SK-N-SH (cell line): ENCODE measurements around the gene IL12RB1.
"Not testable (repeated sequence)": the region's sequence is repeated elsewhere in the genome, so short reads cannot be mapped to it uniquely, and the experiment has no call there.

Source experiments
- CHD2 ChIP-seq: fragments of 150-350 bp; IDR thresholded peaks from 2 replicates; pipeline ENCODE4 v1.6.1; 2018; ENCODE audit warnings: low read length; ENCODE audit not compliant: partially characterized antibody
- ELF1 ChIP-seq: IDR thresholded peaks from 2 replicates; pipeline ENCODE4 v1.4.0; 2012
- EZH2phosphoT487 ChIP-seq: fragments of 200-600 bp; sonication (generic); IDR thresholded peaks from 2 replicates; pipeline ENCODE4 v1.6.1; 2017; ENCODE audit warnings: low read depth, mixed run types, mild to moderate bottlenecking, antibody characterized with exemption, moderate library complexity, borderline replicate concordance
- JUND ChIP-seq: IDR thresholded peaks from 2 replicates; pipeline ENCODE4 v1.4.0; 2012
- RCOR1 ChIP-seq: fragments of 150-350 bp; IDR thresholded peaks from 2 replicates; pipeline ENCODE4 v1.6.1; 2017; ENCODE audit warnings: antibody characterized with exemption, low read length
- RFX5 ChIP-seq: IDR thresholded peaks from 2 replicates; pipeline ENCODE4 v1.6.1; 2012; ENCODE audit warnings: mild to moderate bottlenecking, improper control_type of control experiment, low read length
- SMC3 ChIP-seq: IDR thresholded peaks from 2 replicates; pipeline ENCODE4 v1.6.1; 2012; ENCODE audit warnings: low read depth, low read length, improper control_type of control experiment
- USF2 ChIP-seq: fragments of 150-350 bp; IDR thresholded peaks from 2 replicates; pipeline ENCODE4 v1.6.1; 2017; ENCODE audit warnings: antibody characterized with exemption, low read length, low read depth, borderline replicate concordance
- TF ChIP-seq, protein P1 (sequence below): fragments of 200-600 bp; sonication (generic); IDR thresholded peaks from 2 replicates; pipeline ENCODE4 v1.6.1; 2017; ENCODE audit warnings: antibody characterized with exemption, mild to moderate bottlenecking, moderate library complexity

DNA sequence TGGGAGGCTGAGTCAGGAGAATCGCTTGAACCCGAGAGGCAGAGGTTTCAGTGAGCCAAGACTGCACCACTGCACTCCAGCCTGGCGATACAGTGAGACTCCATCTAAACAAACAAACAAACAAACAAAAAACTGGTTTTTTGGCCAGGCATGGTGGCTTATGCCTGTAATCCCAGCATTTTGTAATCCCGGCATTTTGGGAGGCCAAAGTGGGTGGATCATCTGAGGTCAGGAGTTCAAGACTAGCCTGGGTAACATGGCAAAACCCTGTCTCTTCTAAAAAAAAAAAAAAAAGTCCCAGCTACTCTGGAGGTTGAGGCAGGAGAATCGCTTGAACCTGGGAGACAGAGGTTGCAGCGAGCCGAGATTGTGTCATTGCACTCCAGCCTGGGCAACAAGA lies 18.5 kb upstream of the IL12RB1 start:
- TF ChIP-seq ELF1, JUND, RCOR1, RFX5, SMC3, EZH2phosphoT487, CHD2, USF2: not testable (repeated sequence)
- TF ChIP-seq, protein P1, sequence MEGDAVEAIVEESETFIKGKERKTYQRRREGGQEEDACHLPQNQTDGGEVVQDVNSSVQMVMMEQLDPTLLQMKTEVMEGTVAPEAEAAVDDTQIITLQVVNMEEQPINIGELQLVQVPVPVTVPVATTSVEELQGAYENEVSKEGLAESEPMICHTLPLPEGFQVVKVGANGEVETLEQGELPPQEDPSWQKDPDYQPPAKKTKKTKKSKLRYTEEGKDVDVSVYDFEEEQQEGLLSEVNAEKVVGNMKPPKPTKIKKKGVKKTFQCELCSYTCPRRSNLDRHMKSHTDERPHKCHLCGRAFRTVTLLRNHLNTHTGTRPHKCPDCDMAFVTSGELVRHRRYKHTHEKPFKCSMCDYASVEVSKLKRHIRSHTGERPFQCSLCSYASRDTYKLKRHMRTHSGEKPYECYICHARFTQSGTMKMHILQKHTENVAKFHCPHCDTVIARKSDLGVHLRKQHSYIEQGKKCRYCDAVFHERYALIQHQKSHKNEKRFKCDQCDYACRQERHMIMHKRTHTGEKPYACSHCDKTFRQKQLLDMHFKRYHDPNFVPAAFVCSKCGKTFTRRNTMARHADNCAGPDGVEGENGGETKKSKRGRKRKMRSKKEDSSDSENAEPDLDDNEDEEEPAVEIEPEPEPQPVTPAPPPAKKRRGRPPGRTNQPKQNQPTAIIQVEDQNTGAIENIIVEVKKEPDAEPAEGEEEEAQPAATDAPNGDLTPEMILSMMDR = not testable (repeated sequence)
